Measurements from ENCODE around the gene CD22. TPM values are rescaled to one million over a fixed set of nuclear protein-coding genes. Genes with fewer than 3 reads are reported as not detected.

CD22 gene
- total and polyA plus RNA-seq, 10 of the 15 experiments (the other 5 are each of a cell fraction or from before 2014, with no cell fraction given): 23.0 to 344 (median 181) TPM

- H3K79me2 ChIP-seq (ENCODE audit: control insufficient read depth, insufficient read depth, low read length): no peaks in the 10 kb centered on the region
- no peak overlapping the region for H3K4me2 ChIP-seq (ENCODE audit: control insufficient read depth, insufficient read depth)
- BruUV-seq (replicated peaks): no TSS peak
- no peak overlapping the region for H3K9ac ChIP-seq (ENCODE audit: control insufficient read depth, insufficient read depth, low read length)
- ChIA-PET SMC1A (ENCODE audit: uncharacterized antibody, unreplicated experiment) (interaction anchor here (1.2 to 1.9 kb wide), 3 partner anchors 27 to 47 kb away, joined by 3 to 6 read pairs (median 4); no protein-coding TSS in a partner anchor), POLR2A (no interaction called here), RAD21 (ENCODE audit: unreplicated experiment) (interaction anchor here (1.2 to 1.8 kb wide), 4 partner anchors 16 to 46 kb away, joined by 3 to 6 read pairs (median 6); no protein-coding TSS in a partner anchor), CTCF (interaction anchor here (1.0 to 1.4 kb wide), 10 partner anchors 11 to 189 kb away, joined by 3 to 8 read pairs (median 4); no protein-coding TSS in a partner anchor)
- 86% methylated on average over 20 of the region's 20 CpGs for WGBS (ENCODE audit: insufficient coverage, insufficient replicate concordance, low lambda C conversion rate, missing lambda C conversion rate)
- intact Hi-C loops (cut with micrococcal nuclease; ENCODE audit: unreplicated experiment) (loop anchor here (5.0 kb wide), 1 partner anchor 41 kb away; the partner anchor contains the start of gene FFAR1), in situ Hi-C loops (cut with MboI) (no loop called here)
- no peak overlapping the region for H2AFZ ChIP-seq (ENCODE audit: control insufficient read depth, low read depth, low read length)
- no peak overlapping the region for H3K27ac ChIP-seq (ENCODE audit: control insufficient read depth, insufficient read depth)
- FAIRE-seq (peak; percentile 85), DNase-seq (ENCODE audit: low read depth, low spot score) (no peak), ATAC-seq (peak; percentile 86)
- H3K4me3 ChIP-seq: no peak overlapping the region
- H3K4me1 ChIP-seq (ENCODE audit: control insufficient read depth, insufficient read depth, low read length): no peaks in the 10 kb centered on the region
- H4K20me1 ChIP-seq (ENCODE audit: control insufficient read depth, insufficient read depth): no peaks in the 10 kb centered on the region
- no peaks in the 10 kb centered on the region for H3K27me3 ChIP-seq (replicated peaks in 1 of 2; ENCODE audit: control insufficient read depth in 2 of 2, insufficient read depth in 2 of 2, low read length in 1 of 2)
- peak; percentile 41 for TF ChIP-seq RAD21 (IDR thresholded peaks at IDR 0.05; ENCODE audit: insufficient read depth, low read depth, low read length)
- TF ChIP-seq CUX1 (IDR thresholded peaks at IDR 0.05; ENCODE audit: insufficient replicate concordance, low read depth, low read length): no peak
- TF ChIP-seq SMC3 (IDR thresholded peaks at IDR 0.05; ENCODE audit: borderline replicate concordance, low read length): peak; percentile 35; the same call in 1 of the 2 replicates
- TF ChIP-seq RUNX3 (IDR thresholded peaks at IDR 0.05; ENCODE audit: low read length): peak; percentile 28; the same call in 1 of the 2 replicates
- TF ChIP-seq NFYB (IDR thresholded peaks at IDR 0.05; ENCODE audit: insufficient read depth, low read depth, low read length): no peak
- no peak for TF ChIP-seq CHD1 (IDR thresholded peaks at IDR 0.05; ENCODE audit: low read depth, low read length)
- no peak for TF ChIP-seq POU2F2 (IDR thresholded peaks at IDR 0.05; ENCODE audit: borderline replicate concordance, low read depth, low read length)
- TF ChIP-seq, protein P1, sequence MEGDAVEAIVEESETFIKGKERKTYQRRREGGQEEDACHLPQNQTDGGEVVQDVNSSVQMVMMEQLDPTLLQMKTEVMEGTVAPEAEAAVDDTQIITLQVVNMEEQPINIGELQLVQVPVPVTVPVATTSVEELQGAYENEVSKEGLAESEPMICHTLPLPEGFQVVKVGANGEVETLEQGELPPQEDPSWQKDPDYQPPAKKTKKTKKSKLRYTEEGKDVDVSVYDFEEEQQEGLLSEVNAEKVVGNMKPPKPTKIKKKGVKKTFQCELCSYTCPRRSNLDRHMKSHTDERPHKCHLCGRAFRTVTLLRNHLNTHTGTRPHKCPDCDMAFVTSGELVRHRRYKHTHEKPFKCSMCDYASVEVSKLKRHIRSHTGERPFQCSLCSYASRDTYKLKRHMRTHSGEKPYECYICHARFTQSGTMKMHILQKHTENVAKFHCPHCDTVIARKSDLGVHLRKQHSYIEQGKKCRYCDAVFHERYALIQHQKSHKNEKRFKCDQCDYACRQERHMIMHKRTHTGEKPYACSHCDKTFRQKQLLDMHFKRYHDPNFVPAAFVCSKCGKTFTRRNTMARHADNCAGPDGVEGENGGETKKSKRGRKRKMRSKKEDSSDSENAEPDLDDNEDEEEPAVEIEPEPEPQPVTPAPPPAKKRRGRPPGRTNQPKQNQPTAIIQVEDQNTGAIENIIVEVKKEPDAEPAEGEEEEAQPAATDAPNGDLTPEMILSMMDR (IDR thresholded peaks at IDR 0.05 in 2 of 3, conservative IDR thresholded peaks at IDR 0.05 in 1 of 3; ENCODE audit: control insufficient read depth in 2 of 3, extremely low read depth in 1 of 3, insufficient read depth in 1 of 3, low read depth in 3 of 3, low read length in 3 of 3): peak; percentile 44 to 65 (median 63); a peak in 5 of 6 replicates
- no peak for TF ChIP-seq PRDM15 (CRISPR knock-in tag; IDR thresholded peaks at IDR 0.05)
- H3K9me3 ChIP-seq (replicated peaks; ENCODE audit: control insufficient read depth, insufficient read depth, low read length): no peaks in the 10 kb centered on the region
- H3K36me3 ChIP-seq (ENCODE audit: control insufficient read depth in 2 of 2, insufficient read depth in 2 of 2, low read length in 1 of 2): no peaks in the 10 kb centered on the region; a peak in 1 of 4 replicates
These were observed 22.3 kb upstream of the CD22 start for GRCh38 chr19:35306473-35307246.
